GM10248 (cell line): ENCODE measurements around the gene BPIFB6.

Source experiments
- CTCF ChIA-PET: fragments of 300-600 bp; sonication (Branson Sonifier 250); formaldehyde crosslinking; extraction: SDS; loops from one replicate; lab custom pipeline; 2021; ENCODE audit warnings: antibody characterized with exemption; lab: Yijun Ruan, JAX
- POLR2A ChIA-PET: fragments of 350-650 bp; sonication (Branson Sonifier 250); formaldehyde crosslinking; extraction: SDS; loops from one replicate; lab custom pipeline; 2020; ENCODE audit warnings: antibody characterized with exemption; lab: Yijun Ruan, JAX
- DNase-seq: peaks from one replicate; pipeline ENCODE4 v3.0.0; 2012; ENCODE audit errors: extremely low spot score
- TF ChIP-seq, protein P1 (sequence below): IDR thresholded peaks from 2 replicates; pipeline ENCODE4 v1.5.1; 2012; ENCODE audit warnings: mild to moderate bottlenecking, low read depth; ENCODE audit errors: extremely low read depth, missing control alignments, control extremely low read depth

The BPIFB6 gene

DNA sequence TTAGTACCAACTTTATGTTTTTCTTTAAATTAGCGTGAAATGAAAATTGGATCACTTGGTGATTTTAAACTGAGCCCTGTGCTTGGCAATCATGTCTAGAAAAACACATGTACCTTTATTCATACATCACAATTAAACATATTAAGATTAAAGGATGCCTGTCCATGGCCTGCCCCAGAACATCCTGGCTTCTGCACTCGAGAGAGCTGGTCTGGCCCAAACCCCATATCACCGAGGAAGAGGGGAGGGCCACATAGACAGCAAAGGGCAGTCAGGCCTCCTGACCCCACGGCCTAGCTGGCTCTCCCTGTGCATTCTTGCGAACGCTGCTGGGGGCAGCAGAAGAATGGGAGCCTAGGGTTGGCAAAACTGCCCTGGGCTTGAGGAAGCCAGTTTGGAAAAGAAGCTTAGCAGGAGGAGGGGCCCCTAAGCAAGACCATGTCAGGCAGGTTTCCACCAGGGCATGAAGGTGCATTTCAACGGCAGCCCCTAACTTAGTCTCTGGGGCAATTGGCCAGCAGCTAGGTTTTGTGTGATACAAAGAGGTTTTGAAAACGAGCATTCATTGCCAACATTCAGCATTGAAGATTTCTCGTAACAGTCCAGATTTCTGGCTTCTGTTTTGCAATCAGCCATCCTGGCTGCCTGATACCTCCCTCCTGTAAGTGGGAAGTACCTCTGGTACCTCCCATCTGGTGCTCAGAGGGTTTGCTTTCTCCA lies 30.8 kb downstream of the BPIFB6 start:
- ChIA-PET POLR2A (no interaction called here), CTCF (interaction anchor here (1.1 kb wide), 1 partner anchor 35 kb away, joined by 3 read pairs; no protein-coding TSS in a partner anchor)
- TF ChIP-seq, protein P1, sequence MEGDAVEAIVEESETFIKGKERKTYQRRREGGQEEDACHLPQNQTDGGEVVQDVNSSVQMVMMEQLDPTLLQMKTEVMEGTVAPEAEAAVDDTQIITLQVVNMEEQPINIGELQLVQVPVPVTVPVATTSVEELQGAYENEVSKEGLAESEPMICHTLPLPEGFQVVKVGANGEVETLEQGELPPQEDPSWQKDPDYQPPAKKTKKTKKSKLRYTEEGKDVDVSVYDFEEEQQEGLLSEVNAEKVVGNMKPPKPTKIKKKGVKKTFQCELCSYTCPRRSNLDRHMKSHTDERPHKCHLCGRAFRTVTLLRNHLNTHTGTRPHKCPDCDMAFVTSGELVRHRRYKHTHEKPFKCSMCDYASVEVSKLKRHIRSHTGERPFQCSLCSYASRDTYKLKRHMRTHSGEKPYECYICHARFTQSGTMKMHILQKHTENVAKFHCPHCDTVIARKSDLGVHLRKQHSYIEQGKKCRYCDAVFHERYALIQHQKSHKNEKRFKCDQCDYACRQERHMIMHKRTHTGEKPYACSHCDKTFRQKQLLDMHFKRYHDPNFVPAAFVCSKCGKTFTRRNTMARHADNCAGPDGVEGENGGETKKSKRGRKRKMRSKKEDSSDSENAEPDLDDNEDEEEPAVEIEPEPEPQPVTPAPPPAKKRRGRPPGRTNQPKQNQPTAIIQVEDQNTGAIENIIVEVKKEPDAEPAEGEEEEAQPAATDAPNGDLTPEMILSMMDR = no peak
- no peak for DNase-seq

DNA sequence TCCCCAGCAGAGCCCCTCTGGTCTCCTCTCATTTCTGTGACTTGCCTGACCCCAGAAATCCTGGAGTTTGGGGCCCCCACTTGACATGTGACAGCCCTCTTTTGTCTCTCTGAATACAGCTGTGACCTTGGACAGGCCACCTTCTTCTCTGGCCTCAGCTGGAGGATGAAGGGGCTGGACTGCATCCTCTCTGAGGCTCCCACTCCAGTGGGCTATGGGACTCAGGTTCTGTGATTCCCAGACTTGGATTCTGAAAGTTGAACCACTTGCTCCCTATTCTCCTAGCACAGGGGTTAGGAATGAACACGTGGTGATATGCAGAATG lies 31.3 kb downstream of the BPIFB6 start:
- CTCF ChIA-PET = interaction anchor here (1.1 kb wide), 1 partner anchor 36 kb away, joined by 3 read pairs; no protein-coding TSS in a partner anchor

GRCh38 chr20:33063271-33063670 lies 31.8 kb downstream of the BPIFB6 start:
- no peak for DNase-seq
- TF ChIP-seq, protein P1 = no peak
- ChIA-PET CTCF (interaction anchor here (1.1 kb wide), 1 partner anchor 36 kb away, joined by 3 read pairs; no protein-coding TSS in a partner anchor), POLR2A (no interaction called here)

More for the DNA sequence above, 31.3 kb downstream of the BPIFB6 start:
- TF ChIP-seq, protein P1 = no peak
- DNase-seq = no peak
- POLR2A ChIA-PET = no interaction called here

DNA sequence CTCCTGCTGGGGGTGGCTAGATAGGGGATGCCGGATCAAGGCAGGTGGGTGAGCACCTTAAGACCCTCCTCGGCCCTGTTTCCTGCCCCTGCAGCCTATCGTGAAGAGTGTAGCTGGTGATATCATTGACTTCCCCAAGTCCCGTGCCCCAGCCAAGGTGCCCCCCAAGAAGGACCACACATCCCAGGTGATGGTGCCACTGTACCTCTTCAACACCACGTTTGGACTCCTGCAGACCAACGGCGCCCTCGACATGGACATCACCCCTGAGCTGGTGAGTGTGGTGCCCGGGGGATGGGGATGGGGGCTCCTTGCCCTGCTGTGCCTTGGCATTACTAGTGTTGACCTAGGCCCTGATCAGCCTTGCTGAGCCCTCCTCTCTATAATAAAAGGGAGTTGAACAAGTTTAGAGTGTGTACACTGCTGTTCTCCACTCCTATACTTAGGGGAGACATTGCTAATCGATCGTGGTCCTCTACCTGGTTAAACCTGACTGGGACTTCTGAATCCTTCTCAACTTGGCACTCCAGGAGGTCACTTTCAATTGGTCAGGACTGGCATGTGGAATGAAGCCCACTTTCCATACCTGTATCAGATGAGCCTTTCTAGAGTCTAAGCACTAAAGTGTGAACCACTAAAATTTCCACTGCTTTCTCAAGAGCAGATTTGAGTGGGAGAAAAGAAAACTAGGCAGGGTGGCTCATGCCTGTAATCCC lies 33.3 kb downstream of the BPIFB6 start:
- CTCF ChIA-PET = interaction anchor here (1.0 kb wide), 1 partner anchor 275 kb away, joined by 3 read pairs; no protein-coding TSS in a partner anchor
- POLR2A ChIA-PET = no interaction called here
- no peak for DNase-seq
- TF ChIP-seq, protein P1 = no peak

- DNase-seq = no peak
- TF ChIP-seq, protein P1 = no peak
- ChIA-PET POLR2A (no interaction called here), CTCF (interaction anchor here (0.9 to 1.7 kb wide), 4 partner anchors 10 to 276 kb away, joined by 3 to 5 read pairs (median 3); no protein-coding TSS in a partner anchor)
Observed at GRCh38 chr20:33065785-33066184, 34.3 kb downstream of the BPIFB6 start.

DNA sequence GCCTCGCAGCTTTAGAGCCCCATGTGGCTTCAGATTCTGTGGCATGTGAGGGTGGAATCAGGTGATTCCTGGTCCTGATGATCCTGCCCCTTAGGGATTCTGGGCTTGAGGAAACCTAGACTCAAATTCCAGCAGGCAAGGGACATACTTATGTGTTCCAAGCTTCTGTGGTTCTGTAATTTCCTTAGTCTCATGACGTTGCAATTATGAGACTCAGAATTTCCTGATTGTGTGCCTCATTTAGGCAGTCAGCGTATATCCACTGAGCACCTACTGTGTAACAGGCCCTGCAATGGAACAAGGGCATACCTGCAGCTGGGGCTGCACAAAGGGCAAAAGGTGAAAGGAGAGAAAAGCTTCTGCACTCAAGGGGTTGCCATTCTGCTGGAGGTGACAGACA lies 36.4 kb downstream of the BPIFB6 start:
- TF ChIP-seq, protein P1 = no peak
- DNase-seq = no peak
- POLR2A ChIA-PET = no interaction called here
- CTCF ChIA-PET = interaction anchor here (0.8 to 1.7 kb wide), 4 partner anchors 8 to 166 kb away, joined by 3 to 5 read pairs (median 4); no protein-coding TSS in a partner anchor
